HCT116 (cell line): ENCODE results near the gene RNPC3. TPM values are rescaled to one million over a fixed set of nuclear protein-coding genes. Genes with fewer than 3 reads are reported as not detected.
A peak's percentile ranks its signal among the peaks of the same experiment; 100 is the strongest.

Source experiments
- ATAC-seq: fragments of 200-7000 bp; cut with Tn5 transposase; 2 replicates; pipeline ENCODE4 v1.9.1; 2020; ENCODE audit warnings: mild to moderate bottlenecking, moderate library complexity
- Bru-seq: library from RNA; stranded (reverse); fragments of 400-500 nt; gene quantifications from one replicate; lab custom pipeline; 2021; lab: Mats Ljungman, UMichigan
- BruChase-seq, 2 experiments: library from RNA; stranded (reverse); fragments of 400-500 nt; gene quantifications; one replicate each; lab custom pipeline; 2021; lab: Mats Ljungman, UMichigan
- BruUV-seq: library from RNA; stranded (reverse); fragments of 400-500 nt; replicated peaks from 2 replicates; lab custom pipeline; 2021; lab: Mats Ljungman, UMichigan
- CTCF ChIA-PET: fragments of 300-600 bp; sonication (Branson Sonifier 250); formaldehyde crosslinking; loops from one replicate; lab custom pipeline; 2021; ENCODE audit warnings: antibody characterized with exemption; lab: Charles Lee
- POLR2A ChIA-PET: fragments of 300-600, 350-600 bp; sonication (Branson Sonifier 250); formaldehyde crosslinking; loops from one replicate; lab custom pipeline; 2021; ENCODE audit warnings: antibody characterized with exemption; lab: Charles Lee
- RAD21 ChIA-PET, 2 experiments: fragments of 300-600 bp; sonication (Branson Sonifier 250); formaldehyde crosslinking; loops; one replicate each; lab custom pipeline; 2023; ENCODE audit warnings: low total read pairs in 2 of 2; ENCODE audit not compliant: uncharacterized antibody in 2 of 2, unreplicated experiment in 2 of 2, low non-redundant PET in 1 of 2; lab: Charles Lee
- DNase-seq: peaks from one replicate; pipeline ENCODE4 v3.0.0-alpha.2; 2010; ENCODE audit warnings: low read depth, low spot score
- H2AFZ ChIP-seq: fragments of 200-600 bp; shearing (Covaris generic), sonication (generic); 2 replicates; pipeline ENCODE4 v1.6.1; 2017; ENCODE audit warnings: low read depth, mixed run types, mixed read lengths, antibody characterized with exemption, low read length; ENCODE audit not compliant: poor library complexity, severe bottlenecking
- H3K27ac ChIP-seq: 2 replicates; pipeline ENCODE4 v1.5.1; 2012; ENCODE audit warnings: low read depth, low read length
- H3K27me3 ChIP-seq: fragments of 200-600 bp; sonication (generic); 2 replicates; pipeline ENCODE4 v1.6.1; 2016; ENCODE audit warnings: mixed run types, low read length, mixed read lengths; ENCODE audit not compliant: insufficient read depth
- H3K36me3 ChIP-seq, 2 experiments: fragments of 200-500 bp in 1 of 2; fragments of 200-600 bp in 1 of 2; sonication (Bioruptor generic) in 1 of 2; sonication (generic) in 1 of 2; 2 replicates each; pipeline versions ENCODE4 v1.5.1 to v1.6.1; 2014 to 2016; ENCODE audit warnings: low read length in 2 of 2, inconsistent platforms in 1 of 2, mixed read lengths in 1 of 2, mixed run types in 1 of 2; ENCODE audit not compliant: insufficient read depth in 2 of 2, control insufficient read depth in 1 of 2
- H3K4me1 ChIP-seq, 2 experiments: fragments of 200-600 bp in 1 of 2; sonication (generic) in 1 of 2; 2 replicates each; pipeline versions ENCODE4 v1.5.1 to v1.6.1; 2012 to 2017; ENCODE audit warnings: low read length in 2 of 2, inconsistent platforms in 1 of 2, mild to moderate bottlenecking in 1 of 2, mixed read lengths in 1 of 2, mixed run types in 1 of 2, moderate library complexity in 1 of 2; ENCODE audit not compliant: insufficient read depth in 2 of 2, control insufficient read depth in 1 of 2
- H3K4me2 ChIP-seq: fragments of 200-600 bp; sonication (generic); 2 replicates; pipeline ENCODE4 v1.6.1; 2017; ENCODE audit warnings: mixed run types, low read length, mixed read lengths
- H3K4me3 ChIP-seq, 2 experiments: fragments of 200-600 bp in 1 of 2; sonication (generic) in 1 of 2; replicated peaks in 1 of 2; 2 replicates each; pipeline ENCODE4 v1.5.1; 2011 to 2016; ENCODE audit warnings: low read length in 2 of 2, control low read depth in 1 of 2, low read depth in 1 of 2, mild to moderate bottlenecking in 1 of 2, mixed read lengths in 1 of 2, mixed run types in 1 of 2
- H3K79me2 ChIP-seq: fragments of 200-600 bp; sonication (generic); 2 replicates; pipeline ENCODE4 v1.6.1; 2017; ENCODE audit warnings: mild to moderate bottlenecking, mixed run types, low read length, moderate library complexity, mixed read lengths; ENCODE audit not compliant: insufficient read depth
- H3K9ac ChIP-seq: fragments of 200-600 bp; sonication (generic); 2 replicates; pipeline ENCODE4 v1.6.1; 2016; ENCODE audit warnings: low read length, mixed read lengths
- H3K9me2 ChIP-seq: fragments of 200-600 bp; sonication (generic), shearing (Covaris generic); 2 replicates; pipeline ENCODE4 v1.6.1; 2017; ENCODE audit warnings: mixed run types, mild to moderate bottlenecking, moderate library complexity; ENCODE audit not compliant: insufficient read depth
- H3K9me3 ChIP-seq, 2 experiments: fragments of 200-500 bp in 1 of 2; fragments of 200-600 bp in 1 of 2; sonication (Bioruptor generic) in 1 of 2; sonication (generic) in 1 of 2; 2 replicates each; pipeline ENCODE4 v1.6.1; 2014 to 2017; ENCODE audit warnings: low read length in 2 of 2, mixed read lengths in 2 of 2, inconsistent platforms in 1 of 2, low read depth in 1 of 2, mild to moderate bottlenecking in 1 of 2, mixed run types in 1 of 2, moderate library complexity in 1 of 2; ENCODE audit not compliant: control insufficient read depth in 1 of 2, insufficient read depth in 1 of 2
- H4K20me1 ChIP-seq: fragments of 200-600 bp; sonication (generic), shearing (Covaris generic); 2 replicates; pipeline ENCODE4 v1.6.1; 2017; ENCODE audit warnings: mixed run types, mild to moderate bottlenecking, moderate library complexity; ENCODE audit not compliant: insufficient read depth
- ATF3 ChIP-seq: IDR thresholded peaks from 2 replicates; pipeline ENCODE4 v1.6.1; 2012
- CBX3 ChIP-seq: IDR thresholded peaks from 2 replicates; pipeline ENCODE4 v1.6.1; 2012; ENCODE audit warnings: low read depth
- CEBPB ChIP-seq: IDR thresholded peaks from 2 replicates; pipeline ENCODE4 v1.6.1; 2012; ENCODE audit warnings: low read depth
- CTCF ChIP-seq, 3 experiments: fragments of 200-600 bp in 1 of 3; sonication (generic) in 1 of 3; IDR thresholded peaks in 2 of 3; conservative IDR thresholded peaks in 1 of 3; 2 replicates each; pipeline ENCODE4 v1.5.1; 2012 to 2017; ENCODE audit warnings: low read depth in 2 of 3, low read length in 2 of 3, antibody characterized with exemption in 1 of 3, borderline replicate concordance in 1 of 3, control low read depth in 1 of 3, mild to moderate bottlenecking in 1 of 3, mixed read lengths in 1 of 3, mixed run types in 1 of 3, moderate library complexity in 1 of 3; ENCODE audit not compliant: insufficient read depth in 1 of 3
- EGR1 ChIP-seq: IDR thresholded peaks from 2 replicates; pipeline ENCODE4 v1.6.1; 2012; ENCODE audit warnings: low read depth
- ELF1 ChIP-seq: IDR thresholded peaks from 2 replicates; pipeline ENCODE4 v1.6.1; 2012; ENCODE audit warnings: low read depth, borderline replicate concordance
- EZH2 ChIP-seq: fragments of 200-600 bp; sonication (generic); IDR thresholded peaks from 2 replicates; pipeline ENCODE4 v1.6.1; 2017; ENCODE audit warnings: antibody characterized with exemption, mixed run types
- EZH2phosphoT487 ChIP-seq: fragments of 200-600 bp; IDR thresholded peaks from 2 replicates; pipeline ENCODE4 v1.6.1; 2018; ENCODE audit warnings: antibody characterized with exemption, borderline replicate concordance
- POLR2A ChIP-seq: IDR thresholded peaks from 2 replicates; pipeline ENCODE4 v1.7.0; 2011; ENCODE audit warnings: borderline replicate concordance; ENCODE audit not compliant: insufficient read depth, insufficient read length; ENCODE audit errors: extremely low read depth
- RAD21 ChIP-seq: IDR thresholded peaks from 2 replicates; pipeline ENCODE4 v1.6.1; 2012; ENCODE audit warnings: low read depth, mild to moderate bottlenecking
- REST ChIP-seq: IDR thresholded peaks from 2 replicates; pipeline ENCODE4 v1.6.1; 2012; ENCODE audit warnings: low read depth
- SIN3A ChIP-seq: IDR thresholded peaks from 2 replicates; pipeline ENCODE4 v1.6.1; 2012; ENCODE audit warnings: low read depth
- SRF ChIP-seq: IDR thresholded peaks from 2 replicates; pipeline ENCODE4 v1.6.1; 2012; ENCODE audit warnings: low read depth
- TCF7L2 ChIP-seq: IDR thresholded peaks from 2 replicates; pipeline ENCODE4 v1.7.0; 2011; ENCODE audit warnings: borderline replicate concordance, inconsistent platforms; ENCODE audit not compliant: insufficient read depth, insufficient read length; ENCODE audit errors: extremely low read depth
- ZBTB33 ChIP-seq: IDR thresholded peaks from 2 replicates; pipeline ENCODE4 v1.6.1; 2011; ENCODE audit warnings: mild to moderate bottlenecking, low read length, moderate library complexity; ENCODE audit not compliant: insufficient replicate concordance; ENCODE audit errors: extremely low read depth
- ZFX ChIP-seq: fragments of 450-650 bp; IDR thresholded peaks from 2 replicates; pipeline ENCODE4 v1.6.1; 2017
- ZNF274 ChIP-seq: fragments of 200-500 bp; sonication (Bioruptor generic); IDR thresholded peaks from 2 replicates; pipeline ENCODE4 v1.6.1; 2014; ENCODE audit warnings: mild to moderate bottlenecking, low read depth, low read length, inconsistent platforms
- intact Hi-C: fragments of 100-400 bp; cut with micrococcal nuclease; formaldehyde crosslinking; loops from 2 replicates; pipeline ENCODE4 v1.10.0; 2022
- long read RNA-seq: library from polyadenylated mRNA; unstranded; transcript quantifications from one replicate; pipeline ENCODE4 v2.0.0, GENCODE V29; 2021; ENCODE audit not compliant: unreplicated experiment
- polyA plus RNA-seq: library from polyadenylated mRNA; unstranded; fragments of >200 nt; gene quantifications from 2 replicates; pipeline ENCODE4 v1.2.1, GENCODE V29; 2012; ENCODE audit warnings: missing spikeins
- total RNA-seq: library from RNA; stranded (reverse); gene quantifications from one replicate; pipeline ENCODE4 v1.2.1, GENCODE V29; 2021; ENCODE audit not compliant: unreplicated experiment

Gene RNPC3
- total RNA-seq, result 11.1 TPM
- 7.4 and 7.7 TPM in 2 replicates for polyA plus RNA-seq
- Bru-seq, nascent RNA, result percentile 86 among the genes with signal in this experiment
- BruChase-seq, experiment 1, labeled RNA remaining after a 6-hour chase, result percentile 67 among the genes with signal in this experiment
- BruChase-seq, experiment 2, labeled RNA remaining after a 2-hour chase, result percentile 79 among the genes with signal in this experiment
- long read RNA-seq, partial matches to known transcripts, result 4 of 14 reads
- long read RNA-seq, other reads (novel, unspliced or antisense), result 9 of 14 reads

- Histone ChIP-seq H3K9ac (peak within 1 kb of the TSS; percentile 88), H2AFZ (peak within 1 kb of the TSS; percentile 90)
- POLR2A ChIA-PET, result no interaction called here
- no peak for TF ChIP-seq EZH2
- no peak for TF ChIP-seq EZH2phosphoT487
- TF ChIP-seq SIN3A, result peak; percentile 27; the same call in 1 of the 2 replicates
- TF ChIP-seq CBX3, result 0 out of 2 replicates have a peak, but pooled peaks have one; percentile 34
- peak; percentile 94 for TF ChIP-seq ZBTB33
- no peak for TF ChIP-seq RAD21
- TF ChIP-seq SRF, result no peak
- no peak for TF ChIP-seq ZFX
- no peak for TF ChIP-seq CTCF (IDR thresholded peaks at IDR 0.05 in 2 of 3, conservative IDR thresholded peaks at IDR 0.05 in 1 of 3; ENCODE audit: borderline replicate concordance in 1 of 3, insufficient read depth in 1 of 3, low read depth in 2 of 3, low read length in 2 of 3)
- no peak for TF ChIP-seq CEBPB
- peak; percentile 89 for TF ChIP-seq ELF1
- TF ChIP-seq ZNF274, result no peak
- TF ChIP-seq POLR2A, result no peak
- TF ChIP-seq REST, result no peak
- no peak for TF ChIP-seq ATF3
- TF ChIP-seq TCF7L2, result no peak
- no peak for TF ChIP-seq EGR1
These were observed at the start of gene RNPC3 for GRCh38 chr1:103525607-103526507. RNPC3 (plus strand) TSS chr1:103525699; CDS start chr1:103526071, 372 bp downstream.

More at GRCh38 chr1:103525607-103526507, at the start of gene RNPC3:
- H4K20me1 ChIP-seq, result no peaks in the 10 kb centered on the region
- no peaks in the 10 kb centered on the region for H3K36me3 ChIP-seq
- H3K4me3 ChIP-seq, result peak within 1 kb of the TSS; percentile 82 to 90
- RAD21 ChIA-PET, result no interaction called here
- H3K9me3 ChIP-seq, result no peaks in the 10 kb centered on the region
- DNase-seq (peak; percentile 79), ATAC-seq (peak; percentile 87)
- TSS peak; percentile 74 for BruUV-seq
- H3K4me1 ChIP-seq, result peaks cover 0 to 14% of the 10 kb centered on the region in 2 experiments; a peak in 2 of 4 replicates
- no peaks in the 10 kb centered on the region for H3K9me2 ChIP-seq
- no peaks in the 10 kb centered on the region for H3K27me3 ChIP-seq
- intact Hi-C loops, result no loop called here
- CTCF ChIA-PET, result interaction anchor here (1.2 kb wide), 2 partner anchors 11 to 65 kb away, joined by 4 to 5 read pairs; no protein-coding TSS in a partner anchor
- H3K4me2 ChIP-seq, result peak within 1 kb of the TSS; percentile 78
- peaks cover 45% of the 10 kb centered on the region for H3K79me2 ChIP-seq
- peak within 1 kb of the TSS; percentile 94 for H3K27ac ChIP-seq
